ENCODE data around the gene GSX2. TPM values are rescaled to one million over a fixed set of nuclear protein-coding genes. Genes with fewer than 3 reads are reported as not detected.

GSX2 gene
- total RNA-seq, 1 experiment from 2014 or later = not detected

DNA sequence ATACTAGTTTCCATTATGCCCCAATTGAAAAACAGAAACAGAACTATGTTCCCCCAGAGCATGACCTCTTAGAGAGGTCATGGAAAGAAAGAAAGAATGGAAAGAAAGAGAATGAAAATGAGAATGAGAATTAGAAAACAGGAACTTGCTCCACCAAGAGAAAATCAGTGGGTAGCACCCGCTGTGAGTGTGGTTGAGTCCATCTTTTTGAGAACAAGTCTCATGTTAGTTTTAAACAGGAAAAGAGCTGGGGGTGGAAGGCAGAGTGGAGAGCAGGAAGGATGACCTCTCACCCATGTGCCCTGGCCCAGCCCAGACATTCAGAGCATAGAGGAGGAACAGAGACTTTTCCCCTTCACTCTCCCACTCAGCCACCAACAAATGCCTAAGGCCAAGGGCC is 4.9 kb downstream of the GSX2 start:
- H3K9me2 ChIP-seq (ENCODE audit: insufficient read depth) = no peaks in the 10 kb centered on the region
- no peak for TF ChIP-seq SP1 (IDR thresholded peaks at IDR 0.05; ENCODE audit: low read depth)
- TF ChIP-seq, protein P1, sequence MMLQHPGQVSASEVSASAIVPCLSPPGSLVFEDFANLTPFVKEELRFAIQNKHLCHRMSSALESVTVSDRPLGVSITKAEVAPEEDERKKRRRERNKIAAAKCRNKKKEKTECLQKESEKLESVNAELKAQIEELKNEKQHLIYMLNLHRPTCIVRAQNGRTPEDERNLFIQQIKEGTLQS (IDR thresholded peaks at IDR 0.05) = no peak
- TF ChIP-seq ZFX (IDR thresholded peaks at IDR 0.05) = no peak
- no peak for TF ChIP-seq ELF1 (IDR thresholded peaks at IDR 0.05; ENCODE audit: borderline replicate concordance, low read depth)
- TF ChIP-seq, protein P2, sequence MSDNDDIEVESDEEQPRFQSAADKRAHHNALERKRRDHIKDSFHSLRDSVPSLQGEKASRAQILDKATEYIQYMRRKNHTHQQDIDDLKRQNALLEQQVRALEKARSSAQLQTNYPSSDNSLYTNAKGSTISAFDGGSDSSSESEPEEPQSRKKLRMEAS (IDR thresholded peaks at IDR 0.05) = no peak
- TF ChIP-seq EZH2 (IDR thresholded peaks at IDR 0.05) = no peak
- TF ChIP-seq TCF7L2 (IDR thresholded peaks at IDR 0.05; ENCODE audit: borderline replicate concordance, extremely low read depth, insufficient read depth, insufficient read length) = no peak
- TF ChIP-seq, protein P3, sequence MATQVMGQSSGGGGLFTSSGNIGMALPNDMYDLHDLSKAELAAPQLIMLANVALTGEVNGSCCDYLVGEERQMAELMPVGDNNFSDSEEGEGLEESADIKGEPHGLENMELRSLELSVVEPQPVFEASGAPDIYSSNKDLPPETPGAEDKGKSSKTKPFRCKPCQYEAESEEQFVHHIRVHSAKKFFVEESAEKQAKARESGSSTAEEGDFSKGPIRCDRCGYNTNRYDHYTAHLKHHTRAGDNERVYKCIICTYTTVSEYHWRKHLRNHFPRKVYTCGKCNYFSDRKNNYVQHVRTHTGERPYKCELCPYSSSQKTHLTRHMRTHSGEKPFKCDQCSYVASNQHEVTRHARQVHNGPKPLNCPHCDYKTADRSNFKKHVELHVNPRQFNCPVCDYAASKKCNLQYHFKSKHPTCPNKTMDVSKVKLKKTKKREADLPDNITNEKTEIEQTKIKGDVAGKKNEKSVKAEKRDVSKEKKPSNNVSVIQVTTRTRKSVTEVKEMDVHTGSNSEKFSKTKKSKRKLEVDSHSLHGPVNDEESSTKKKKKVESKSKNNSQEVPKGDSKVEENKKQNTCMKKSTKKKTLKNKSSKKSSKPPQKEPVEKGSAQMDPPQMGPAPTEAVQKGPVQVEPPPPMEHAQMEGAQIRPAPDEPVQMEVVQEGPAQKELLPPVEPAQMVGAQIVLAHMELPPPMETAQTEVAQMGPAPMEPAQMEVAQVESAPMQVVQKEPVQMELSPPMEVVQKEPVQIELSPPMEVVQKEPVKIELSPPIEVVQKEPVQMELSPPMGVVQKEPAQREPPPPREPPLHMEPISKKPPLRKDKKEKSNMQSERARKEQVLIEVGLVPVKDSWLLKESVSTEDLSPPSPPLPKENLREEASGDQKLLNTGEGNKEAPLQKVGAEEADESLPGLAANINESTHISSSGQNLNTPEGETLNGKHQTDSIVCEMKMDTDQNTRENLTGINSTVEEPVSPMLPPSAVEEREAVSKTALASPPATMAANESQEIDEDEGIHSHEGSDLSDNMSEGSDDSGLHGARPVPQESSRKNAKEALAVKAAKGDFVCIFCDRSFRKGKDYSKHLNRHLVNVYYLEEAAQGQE (IDR thresholded peaks at IDR 0.05; ENCODE audit: low read depth) = no peak
- TF ChIP-seq, protein P4, sequence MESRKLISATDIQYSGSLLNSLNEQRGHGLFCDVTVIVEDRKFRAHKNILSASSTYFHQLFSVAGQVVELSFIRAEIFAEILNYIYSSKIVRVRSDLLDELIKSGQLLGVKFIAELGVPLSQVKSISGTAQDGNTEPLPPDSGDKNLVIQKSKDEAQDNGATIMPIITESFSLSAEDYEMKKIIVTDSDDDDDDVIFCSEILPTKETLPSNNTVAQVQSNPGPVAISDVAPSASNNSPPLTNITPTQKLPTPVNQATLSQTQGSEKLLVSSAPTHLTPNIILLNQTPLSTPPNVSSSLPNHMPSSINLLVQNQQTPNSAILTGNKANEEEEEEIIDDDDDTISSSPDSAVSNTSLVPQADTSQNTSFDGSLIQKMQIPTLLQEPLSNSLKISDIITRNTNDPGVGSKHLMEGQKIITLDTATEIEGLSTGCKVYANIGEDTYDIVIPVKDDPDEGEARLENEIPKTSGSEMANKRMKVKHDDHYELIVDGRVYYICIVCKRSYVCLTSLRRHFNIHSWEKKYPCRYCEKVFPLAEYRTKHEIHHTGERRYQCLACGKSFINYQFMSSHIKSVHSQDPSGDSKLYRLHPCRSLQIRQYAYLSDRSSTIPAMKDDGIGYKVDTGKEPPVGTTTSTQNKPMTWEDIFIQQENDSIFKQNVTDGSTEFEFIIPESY (IDR thresholded peaks at IDR 0.05; ENCODE audit: extremely low read depth, insufficient replicate concordance, low read length) = no peak
- TF ChIP-seq POLR2AphosphoS5 (IDR thresholded peaks at IDR 0.05; ENCODE audit: low read depth, low read length) = no peak
- no peak for TF ChIP-seq JUND (IDR thresholded peaks at IDR 0.05)
- TF ChIP-seq POLR2A (IDR thresholded peaks at IDR 0.05; ENCODE audit: borderline replicate concordance, extremely low read depth, insufficient read depth, insufficient read length) = no peak
- no peak for TF ChIP-seq FOSL1 (IDR thresholded peaks at IDR 0.05; ENCODE audit: low read depth)
- TF ChIP-seq YY1 (IDR thresholded peaks at IDR 0.05; ENCODE audit: extremely low read depth, insufficient replicate concordance, low read depth, low read length) = no peak
- TF ChIP-seq ZNF274 (IDR thresholded peaks at IDR 0.05; ENCODE audit: low read depth, low read length) = no peak
- TF ChIP-seq CBX3 (IDR thresholded peaks at IDR 0.05; ENCODE audit: low read depth) = no peak
- no peak for TF ChIP-seq RAD21 (IDR thresholded peaks at IDR 0.05; ENCODE audit: low read depth)
- TF ChIP-seq EZH2phosphoT487 (IDR thresholded peaks at IDR 0.05; ENCODE audit: borderline replicate concordance) = no peak
- TF ChIP-seq EGR1 (IDR thresholded peaks at IDR 0.05; ENCODE audit: low read depth) = no peak
- no peak for TF ChIP-seq CEBPB (IDR thresholded peaks at IDR 0.05; ENCODE audit: low read depth)
- H3K79me2 ChIP-seq (ENCODE audit: insufficient read depth, low read length) = no peaks in the 10 kb centered on the region
- H3K4me1 ChIP-seq (ENCODE audit: control insufficient read depth in 1 of 2, insufficient read depth in 2 of 2, low read length in 2 of 2) = no peaks in the 10 kb centered on the region
- intact Hi-C loops (cut with micrococcal nuclease) = no loop called here
- H3K9ac ChIP-seq (ENCODE audit: low read length) = no peak overlapping the region
- no peak for DNase-seq (ENCODE audit: low read depth, low spot score)
- CTCF ChIA-PET = no interaction called here
- POLR2A ChIA-PET = no interaction called here
- H3K4me2 ChIP-seq (ENCODE audit: low read length) = no peak overlapping the region
- RAD21 ChIA-PET (ENCODE audit: low non-redundant PET in 1 of 2, low total read pairs in 2 of 2, uncharacterized antibody in 2 of 2, unreplicated experiment in 2 of 2) = no interaction called here
- H2AFZ ChIP-seq (ENCODE audit: low read depth, low read length, poor library complexity, severe bottlenecking) = no peak overlapping the region
- H3K27ac ChIP-seq (ENCODE audit: low read depth, low read length) = no peak overlapping the region
- BruUV-seq (replicated peaks) = no TSS peak
- no peaks in the 10 kb centered on the region for H3K9me3 ChIP-seq (ENCODE audit: control insufficient read depth in 1 of 2, insufficient read depth in 1 of 2, low read depth in 1 of 2, low read length in 2 of 2)
- H3K4me3 ChIP-seq (replicated peaks in 1 of 2; ENCODE audit: low read depth in 1 of 2, low read length in 2 of 2) = no peak overlapping the region
- no peaks in the 10 kb centered on the region for H3K36me3 ChIP-seq (ENCODE audit: control insufficient read depth in 1 of 2, insufficient read depth in 2 of 2, low read length in 2 of 2)
- ATAC-seq = no peak
- H4K20me1 ChIP-seq (ENCODE audit: insufficient read depth) = no peaks in the 10 kb centered on the region
- no peaks in the 10 kb centered on the region for H3K27me3 ChIP-seq (ENCODE audit: insufficient read depth, low read length)

Data from HCT116 (cell line).